SK-N-SH (cell line): Measurements from ENCODE around the gene TXNDC17. TPM values are rescaled to one million over a fixed set of nuclear protein-coding genes. Genes with fewer than 3 reads are reported as not detected.

Source experiments
- CTCF ChIA-PET: fragments of 300-600, 350-600 bp; formaldehyde crosslinking; extraction: SDS; loops from one replicate; lab custom pipeline; 2021; lab: Yijun Ruan, JAX
- POLR2A ChIA-PET: fragments of 350-600 bp; sonication (Branson Sonifier 250); formaldehyde crosslinking; extraction: SDS; loops from one replicate; lab custom pipeline; 2020; ENCODE audit warnings: antibody characterized with exemption, inconsistent platforms; lab: Yijun Ruan, JAX
- DNase-seq: peaks from one replicate; pipeline ENCODE4 v3.0.0; 2012
- H2AFZ ChIP-seq: fragments of 200-600 bp; sonication (generic); 2 replicates; pipeline ENCODE4 v1.8.1; 2016; ENCODE audit warnings: antibody characterized with exemption, mild to moderate bottlenecking, low read depth
- H3F3A ChIP-seq: fragments of 200-600 bp; sonication (generic); replicated peaks from 2 replicates; pipeline ENCODE3; 2016; ENCODE audit warnings: antibody characterized with exemption, mild to moderate bottlenecking; ENCODE audit not compliant: insufficient read depth
- H3K27ac ChIP-seq, 2 experiments: fragments of 200-500 bp in 1 of 2; fragments of 200-600 bp in 1 of 2; sonication (Bioruptor generic) in 1 of 2; sonication (generic), shearing (Covaris generic) in 1 of 2; 2 replicates each; pipeline versions ENCODE4 v1.5.1 to v1.6.1; 2014 to 2016; ENCODE audit warnings: low read depth in 2 of 2, inconsistent platforms in 1 of 2, low read length in 1 of 2, mild to moderate bottlenecking in 1 of 2, mixed read lengths in 1 of 2
- H3K27me3 ChIP-seq: fragments of 200-600 bp; sonication (generic), shearing (Covaris generic); 2 replicates; pipeline ENCODE4 v1.6.1; 2016; ENCODE audit warnings: mixed run types; ENCODE audit not compliant: insufficient read depth
- H3K36me3 ChIP-seq, 2 experiments: fragments of 200-500 bp in 1 of 2; fragments of 200-600 bp in 1 of 2; sonication (Bioruptor generic) in 1 of 2; sonication (generic) in 1 of 2; replicated peaks in 1 of 2; 2 replicates each; pipeline versions ENCODE3 to v1.5.1; 2014 to 2016; ENCODE audit warnings: low read length in 1 of 2, mild to moderate bottlenecking in 1 of 2; ENCODE audit not compliant: insufficient read depth in 2 of 2, control insufficient read depth in 1 of 2
- H3K4me1 ChIP-seq, 2 experiments: fragments of 200-500 bp in 1 of 2; fragments of 200-600 bp in 1 of 2; sonication (Bioruptor generic) in 1 of 2; sonication (generic), shearing (Covaris generic) in 1 of 2; 2 replicates each; pipeline versions ENCODE4 v1.5.1 to v1.6.1; 2014 to 2016; ENCODE audit warnings: low read depth in 1 of 2, low read length in 1 of 2, mixed run types in 1 of 2; ENCODE audit not compliant: insufficient read depth in 2 of 2, control insufficient read depth in 1 of 2
- H3K4me2 ChIP-seq: fragments of 200-600 bp; sonication (generic), shearing (Covaris generic); 2 replicates; pipeline ENCODE4 v1.6.1; 2017; ENCODE audit warnings: mixed run types
- H3K4me3 ChIP-seq, 2 experiments: fragments of 200-500 bp in 1 of 2; fragments of 200-600 bp in 1 of 2; sonication (Bioruptor generic) in 1 of 2; sonication (generic), shearing (Covaris generic) in 1 of 2; 2 replicates each; pipeline versions ENCODE4 v1.5.1 to v1.8.1; 2014 to 2016; ENCODE audit warnings: low read depth in 2 of 2, inconsistent platforms in 1 of 2, low read length in 1 of 2, mild to moderate bottlenecking in 1 of 2, mixed read lengths in 1 of 2, moderate library complexity in 1 of 2
- H3K79me2 ChIP-seq: fragments of 200-600 bp; sonication (generic); 2 replicates; pipeline ENCODE4 v1.8.1; 2017; ENCODE audit warnings: mild to moderate bottlenecking; ENCODE audit not compliant: insufficient read depth
- H3K9ac ChIP-seq: fragments of 200-600 bp; sonication (generic); 2 replicates; pipeline ENCODE4 v1.6.1; 2017; ENCODE audit warnings: mixed run types
- H3K9me2 ChIP-seq: fragments of 200-600 bp; sonication (generic); 2 replicates; pipeline ENCODE4 v1.6.1; 2017; ENCODE audit warnings: mixed run types
- H3K9me3 ChIP-seq: fragments of 200-600 bp; sonication (generic); 2 replicates; pipeline ENCODE4 v1.6.1; 2017; ENCODE audit warnings: mixed run types, mild to moderate bottlenecking, moderate library complexity
- H4K20me1 ChIP-seq: fragments of 200-600 bp; sonication (generic); 2 replicates; pipeline ENCODE4 v1.6.1; 2017; ENCODE audit warnings: mild to moderate bottlenecking, mixed run types; ENCODE audit not compliant: insufficient read depth
- CHD2 ChIP-seq: fragments of 150-350 bp; IDR thresholded peaks from 2 replicates; pipeline ENCODE4 v1.6.1; 2018; ENCODE audit warnings: low read length; ENCODE audit not compliant: partially characterized antibody
- EP300 ChIP-seq, 2 experiments: IDR thresholded peaks; 2 replicates each; pipeline versions ENCODE4 v1.4.0 to v1.6.1; 2012; ENCODE audit warnings: borderline replicate concordance in 1 of 2, low read depth in 1 of 2, low read length in 1 of 2
- IRF3 ChIP-seq: fragments of 150-350 bp; IDR thresholded peaks from 2 replicates; pipeline ENCODE4 v1.6.1; 2016; ENCODE audit warnings: mild to moderate bottlenecking, low read depth, low read length
- JUND ChIP-seq: IDR thresholded peaks from 2 replicates; pipeline ENCODE4 v1.4.0; 2012
- MAX ChIP-seq: IDR thresholded peaks from 2 replicates; pipeline ENCODE4 v1.4.0; 2012; ENCODE audit warnings: low read depth
- MXI1 ChIP-seq: IDR thresholded peaks from 2 replicates; pipeline ENCODE4 v1.6.1; 2012; ENCODE audit warnings: mild to moderate bottlenecking, low read depth, low read length, improper control_type of control experiment
- NFIC ChIP-seq: IDR thresholded peaks from 2 replicates; pipeline ENCODE4 v1.4.0; 2012; ENCODE audit warnings: borderline replicate concordance
- RCOR1 ChIP-seq: fragments of 150-350 bp; IDR thresholded peaks from 2 replicates; pipeline ENCODE4 v1.6.1; 2017; ENCODE audit warnings: antibody characterized with exemption, low read length
- RFX5 ChIP-seq: IDR thresholded peaks from 2 replicates; pipeline ENCODE4 v1.6.1; 2012; ENCODE audit warnings: mild to moderate bottlenecking, improper control_type of control experiment, low read length
- SIN3A ChIP-seq: IDR thresholded peaks from 2 replicates; pipeline ENCODE4 v1.6.1; 2012; ENCODE audit warnings: low read depth, mild to moderate bottlenecking, low read length, moderate library complexity, borderline replicate concordance
- TEAD4 ChIP-seq: IDR thresholded peaks from 2 replicates; pipeline ENCODE4 v1.4.0; 2012; ENCODE audit warnings: mild to moderate bottlenecking, borderline replicate concordance; ENCODE audit not compliant: insufficient read depth
- USF1 ChIP-seq: IDR thresholded peaks from 2 replicates; pipeline ENCODE4 v1.4.0; 2012; ENCODE audit warnings: low read depth, borderline replicate concordance
- YY1 ChIP-seq: IDR thresholded peaks from 2 replicates; pipeline ENCODE4 v1.4.0; 2012; ENCODE audit warnings: low read depth, mild to moderate bottlenecking
- WGBS: methylation state at CpG from one replicate; pipeline ENCODE4 v1.1.6; 2017; ENCODE audit warnings: low lambda C conversion rate; 5-methylcytosine and 5-hydroxymethylcytosine counted together
- polyA plus RNA-seq, 3 experiments: library from polyadenylated mRNA; depleted of rRNA; stranded (reverse); fragments of >200 nt; gene quantifications; 2 replicates each; pipeline ENCODE4 v1.2.3, GENCODE V29; 2012
- TF ChIP-seq, protein P1 (sequence below): IDR thresholded peaks from 2 replicates; pipeline ENCODE4 v1.4.0; 2012; ENCODE audit warnings: low read depth, borderline replicate concordance
- TF ChIP-seq, protein P2 (sequence below): IDR thresholded peaks from 2 replicates; pipeline ENCODE4 v1.6.1; 2012; ENCODE audit warnings: mild to moderate bottlenecking, low read depth, low read length, moderate library complexity

The TXNDC17 gene
- polyA plus RNA-seq, 1 of the 3 experiments (the other 2 are of a cell fraction): 644 TPM

GRCh38 chr17:6627019-6627418 is 13.8 kb upstream of the TXNDC17 start:
- Histone ChIP-seq H3K36me3 (peaks cover 75 to 80% of the 10 kb centered on the region in 2 experiments), H3F3A (no peaks in the 10 kb centered on the region)

GRCh38 chr17:6630390-6630789 is 10.5 kb upstream of the TXNDC17 start:
- Histone ChIP-seq H3K4me1 (no peaks in the 10 kb centered on the region; a peak in 1 of 4 replicates), H3K27ac (no peak overlapping the region), H3K9me2 (no peaks in the 10 kb centered on the region), H2AFZ (no peak overlapping the region), H3K36me3 (peaks cover 78 to 81% of the 10 kb centered on the region in 2 experiments), H3K9me3 (no peaks in the 10 kb centered on the region), H3K4me2 (no peak overlapping the region), H3K27me3 (no peaks in the 10 kb centered on the region), H3F3A (peaks cover 7% of the 10 kb centered on the region), H3K79me2 (peaks cover 28% of the 10 kb centered on the region; the same call in 1 of the 2 replicates), H4K20me1 (peaks cover 7% of the 10 kb centered on the region; the same call in 1 of the 2 replicates), H3K4me3 (no peak overlapping the region), H3K9ac (no peak overlapping the region)
- TF ChIP-seq, protein P1, sequence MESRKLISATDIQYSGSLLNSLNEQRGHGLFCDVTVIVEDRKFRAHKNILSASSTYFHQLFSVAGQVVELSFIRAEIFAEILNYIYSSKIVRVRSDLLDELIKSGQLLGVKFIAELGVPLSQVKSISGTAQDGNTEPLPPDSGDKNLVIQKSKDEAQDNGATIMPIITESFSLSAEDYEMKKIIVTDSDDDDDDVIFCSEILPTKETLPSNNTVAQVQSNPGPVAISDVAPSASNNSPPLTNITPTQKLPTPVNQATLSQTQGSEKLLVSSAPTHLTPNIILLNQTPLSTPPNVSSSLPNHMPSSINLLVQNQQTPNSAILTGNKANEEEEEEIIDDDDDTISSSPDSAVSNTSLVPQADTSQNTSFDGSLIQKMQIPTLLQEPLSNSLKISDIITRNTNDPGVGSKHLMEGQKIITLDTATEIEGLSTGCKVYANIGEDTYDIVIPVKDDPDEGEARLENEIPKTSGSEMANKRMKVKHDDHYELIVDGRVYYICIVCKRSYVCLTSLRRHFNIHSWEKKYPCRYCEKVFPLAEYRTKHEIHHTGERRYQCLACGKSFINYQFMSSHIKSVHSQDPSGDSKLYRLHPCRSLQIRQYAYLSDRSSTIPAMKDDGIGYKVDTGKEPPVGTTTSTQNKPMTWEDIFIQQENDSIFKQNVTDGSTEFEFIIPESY: no peak
- TF ChIP-seq CHD2 (no peak), RCOR1 (no peak), SIN3A (no peak), EP300 (IDR thresholded peaks at IDR 0.05; ENCODE audit: borderline replicate concordance in 1 of 2, low read depth in 1 of 2, low read length in 1 of 2) (no peak), TEAD4 (no peak), MXI1 (no peak), NFIC (no peak), IRF3 (no peak), JUND (no peak), YY1 (no peak), RFX5 (no peak), MAX (no peak), USF1 (no peak)
- TF ChIP-seq, protein P2, sequence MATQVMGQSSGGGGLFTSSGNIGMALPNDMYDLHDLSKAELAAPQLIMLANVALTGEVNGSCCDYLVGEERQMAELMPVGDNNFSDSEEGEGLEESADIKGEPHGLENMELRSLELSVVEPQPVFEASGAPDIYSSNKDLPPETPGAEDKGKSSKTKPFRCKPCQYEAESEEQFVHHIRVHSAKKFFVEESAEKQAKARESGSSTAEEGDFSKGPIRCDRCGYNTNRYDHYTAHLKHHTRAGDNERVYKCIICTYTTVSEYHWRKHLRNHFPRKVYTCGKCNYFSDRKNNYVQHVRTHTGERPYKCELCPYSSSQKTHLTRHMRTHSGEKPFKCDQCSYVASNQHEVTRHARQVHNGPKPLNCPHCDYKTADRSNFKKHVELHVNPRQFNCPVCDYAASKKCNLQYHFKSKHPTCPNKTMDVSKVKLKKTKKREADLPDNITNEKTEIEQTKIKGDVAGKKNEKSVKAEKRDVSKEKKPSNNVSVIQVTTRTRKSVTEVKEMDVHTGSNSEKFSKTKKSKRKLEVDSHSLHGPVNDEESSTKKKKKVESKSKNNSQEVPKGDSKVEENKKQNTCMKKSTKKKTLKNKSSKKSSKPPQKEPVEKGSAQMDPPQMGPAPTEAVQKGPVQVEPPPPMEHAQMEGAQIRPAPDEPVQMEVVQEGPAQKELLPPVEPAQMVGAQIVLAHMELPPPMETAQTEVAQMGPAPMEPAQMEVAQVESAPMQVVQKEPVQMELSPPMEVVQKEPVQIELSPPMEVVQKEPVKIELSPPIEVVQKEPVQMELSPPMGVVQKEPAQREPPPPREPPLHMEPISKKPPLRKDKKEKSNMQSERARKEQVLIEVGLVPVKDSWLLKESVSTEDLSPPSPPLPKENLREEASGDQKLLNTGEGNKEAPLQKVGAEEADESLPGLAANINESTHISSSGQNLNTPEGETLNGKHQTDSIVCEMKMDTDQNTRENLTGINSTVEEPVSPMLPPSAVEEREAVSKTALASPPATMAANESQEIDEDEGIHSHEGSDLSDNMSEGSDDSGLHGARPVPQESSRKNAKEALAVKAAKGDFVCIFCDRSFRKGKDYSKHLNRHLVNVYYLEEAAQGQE: no peak
- ChIA-PET CTCF (no interaction called here), POLR2A (no interaction called here)
- WGBS: 88% methylated on average over 1 of the region's 1 CpG
- DNase-seq: no peak

More at GRCh38 chr17:6627019-6627418, 13.8 kb upstream of the TXNDC17 start:
- Histone ChIP-seq H3K27me3 (no peaks in the 10 kb centered on the region), H3K4me3 (no peak overlapping the region), H4K20me1 (peaks cover 7% of the 10 kb centered on the region; the same call in 1 of the 2 replicates), H3K9me2 (no peaks in the 10 kb centered on the region), H3K9ac (no peak overlapping the region), H3K4me1 (no peaks in the 10 kb centered on the region; a peak in 1 of 4 replicates), H3K79me2 (peaks cover 32% of the 10 kb centered on the region; the same call in 1 of the 2 replicates), H3K4me2 (no peak overlapping the region), H3K27ac (no peak overlapping the region), H2AFZ (no peak overlapping the region), H3K9me3 (no peaks in the 10 kb centered on the region)
- ChIA-PET POLR2A (no interaction called here), CTCF (interaction anchor here (0.7 kb wide), 1 partner anchor 52 kb away, joined by 3 read pairs; no protein-coding TSS in a partner anchor)
- DNase-seq: no peak
- WGBS: 63% methylated on average over 1 of the region's 1 CpG
- no peak for TF ChIP-seq EP300 (IDR thresholded peaks at IDR 0.05; ENCODE audit: borderline replicate concordance in 1 of 2, low read depth in 1 of 2, low read length in 1 of 2)
- no peak for TF ChIP-seq IRF3
